HG03354 (cell line): ENCODE data around the gene CDH22.

ENCODE experiments used
- ATAC-seq: cut with Tn5 transposase; IDR thresholded peaks from one replicate; pipeline ENCODE4 v1.9.1; 2021; ENCODE audit warnings: mild to moderate bottlenecking; ENCODE audit not compliant: unreplicated experiment, poor library complexity, severe bottlenecking

The CDH22 gene

GRCh38 chr20:46304852-46305251 is 3.4 kb downstream of the CDH22 start:
- ATAC-seq: no peak

GRCh38 chr20:46304361-46304760 is 3.9 kb downstream of the CDH22 start:
- ATAC-seq: no peak

GRCh38 chr20:46303176-46303956 is 4.9 kb downstream of the CDH22 start:
- no peak for ATAC-seq

- ATAC-seq: no peak
These were observed 6.2 kb downstream of the CDH22 start for GRCh38 chr20:46302106-46302505.

- no peak for ATAC-seq
These were observed 8.0 kb downstream of the CDH22 start for GRCh38 chr20:46300281-46300680.

- no peak for ATAC-seq
These were observed 9.2 kb downstream of the CDH22 start for GRCh38 chr20:46299078-46299477.

GRCh38 chr20:46298374-46298773 is 9.9 kb downstream of the CDH22 start:
- ATAC-seq: no peak

GRCh38 chr20:46296526-46297250 is 11.6 kb downstream of the CDH22 start:
- ATAC-seq: no peak

- ATAC-seq: no peak
These were observed 15.2 kb downstream of the CDH22 start for GRCh38 chr20:46293084-46293483.

GRCh38 chr20:46291401-46291800 is 16.9 kb downstream of the CDH22 start:
- ATAC-seq: no peak

GRCh38 chr20:46289432-46289831 is 18.9 kb downstream of the CDH22 start:
- ATAC-seq: no peak

GRCh38 chr20:46286977-46287376 is 21.3 kb downstream of the CDH22 start:
- no peak for ATAC-seq

- no peak for ATAC-seq
These were observed 21.9 kb downstream of the CDH22 start for GRCh38 chr20:46286382-46286781.

GRCh38 chr20:46285740-46286139 is 22.6 kb downstream of the CDH22 start:
- no peak for ATAC-seq

- no peak for ATAC-seq
These were observed 23.2 kb downstream of the CDH22 start for GRCh38 chr20:46285072-46285471.

GRCh38 chr20:46284040-46284427 is 24.3 kb downstream of the CDH22 start:
- no peak for ATAC-seq

- ATAC-seq: no peak
These were observed 24.8 kb downstream of the CDH22 start for GRCh38 chr20:46283426-46284039.

- no peak for ATAC-seq
These were observed 25.6 kb downstream of the CDH22 start for GRCh38 chr20:46282669-46283068.

GRCh38 chr20:46279103-46279502 is 29.2 kb downstream of the CDH22 start:
- ATAC-seq: no peak

GRCh38 chr20:46277602-46278001 is 30.7 kb downstream of the CDH22 start:
- no peak for ATAC-seq

- ATAC-seq: no peak
These were observed 31.8 kb downstream of the CDH22 start for GRCh38 chr20:46276531-46276930.
